Forelimb muscle (tissue), 1 donor: ENCODE results near the gene OR2H1. TPM values are rescaled to one million over a fixed set of nuclear protein-coding genes. Genes with fewer than 3 reads are reported as not detected.
"Not testable (repeated sequence)": the region's sequence is repeated elsewhere in the genome, so short reads cannot be mapped to it uniquely, and the experiment has no call there.

Experiments
- DNase-seq: peaks from one replicate; pipeline ENCODE4 v3.0.0-alpha.2; 2013; ENCODE audit warnings: low read depth
- polyA plus RNA-seq: library from polyadenylated mRNA; unstranded; fragments of 120-200 nt; gene quantifications from one replicate; pipeline ENCODE4 v1.2.1, GENCODE V29; 2013; ENCODE audit not compliant: insufficient read length

OR2H1 gene
- polyA plus RNA-seq: not detected

- DNase-seq: no peak
These were observed at the start of gene OR2H1, which contains the start of gene OR11A1 for GRCh38 chr6:29456971-29457370. OR2H1 (plus strand) TSS chr6:29457155; CDS start chr6:29461770, 4,615 bp downstream. OR11A1 (minus strand) TSS chr6:29457071; CDS start chr6:29427641, 29,430 bp downstream.

DNA sequence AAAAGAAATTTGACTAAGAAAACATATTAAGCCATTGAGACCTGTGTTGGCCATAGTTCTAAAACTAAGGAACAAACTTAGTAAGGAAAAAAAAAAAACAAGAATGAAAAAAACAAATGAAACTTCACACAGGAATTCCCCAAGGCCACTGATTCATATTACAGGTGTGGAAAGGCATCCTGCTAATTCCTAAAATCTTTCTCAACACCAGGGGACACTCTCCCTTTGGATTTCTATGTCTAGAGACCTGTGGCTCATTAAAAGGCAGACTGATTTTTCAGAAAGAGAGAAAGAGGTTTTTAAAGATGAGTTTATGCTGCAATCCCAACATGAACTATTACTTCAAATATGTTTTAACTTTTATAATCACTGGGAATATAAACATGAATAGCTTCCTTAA lies 42.4 kb upstream of the OR2H1 start, which contains the start of gene OR12D1:
TSS of gene OR12D1 (plus strand) at position 341 of the 400 bp plus-strand sequence.
- DNase-seq: no peak

- DNase-seq: no peak
These were observed 37.4 kb upstream of the OR2H1 start for GRCh38 chr6:29419516-29419915.

- no peak for DNase-seq
These were observed 32.8 kb upstream of the OR2H1 start for GRCh38 chr6:29424168-29424567.

DNA sequence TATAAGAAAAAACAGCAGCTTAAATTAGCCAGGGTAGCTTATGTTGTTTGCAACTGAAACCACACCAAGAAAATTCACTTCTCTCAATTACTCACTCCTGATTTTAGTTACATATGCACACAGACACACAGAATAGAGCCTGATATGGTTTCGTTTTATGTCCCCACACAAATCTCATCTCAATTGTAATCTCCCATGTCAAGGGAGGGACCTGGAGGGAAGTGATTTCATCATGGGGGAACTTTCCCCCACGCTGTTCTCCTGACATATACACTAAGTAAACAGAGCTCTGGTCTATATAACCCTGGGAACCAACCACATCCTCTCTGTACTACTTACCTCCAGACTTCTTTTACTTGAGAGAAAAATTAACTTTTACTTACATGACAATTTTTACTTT lies 32.4 kb upstream of the OR2H1 start:
- DNase-seq: no peak

DNA sequence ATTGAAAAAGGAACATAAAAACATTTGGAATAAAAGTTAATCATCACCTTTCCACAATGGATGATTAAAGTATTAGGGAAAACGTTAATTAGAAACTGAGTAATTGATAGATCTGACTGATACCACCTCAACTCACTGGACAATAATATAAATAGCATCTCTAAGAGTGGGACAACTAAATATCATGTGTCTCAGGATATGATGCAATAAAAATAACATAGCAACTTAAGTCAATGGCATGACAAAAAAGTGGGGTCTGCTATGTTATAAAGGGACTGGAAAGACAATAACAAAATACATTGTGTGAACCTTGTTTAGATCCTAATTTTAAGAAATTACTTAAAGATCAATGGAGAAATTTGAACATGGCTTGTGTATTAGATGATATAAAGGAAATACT lies 31.9 kb upstream of the OR2H1 start:
- DNase-seq: no peak

GRCh38 chr6:29426654-29427053 lies 30.3 kb upstream of the OR2H1 start:
- DNase-seq: no peak

- DNase-seq: not testable (repeated sequence)
These were observed 20.2 kb upstream of the OR2H1 start for GRCh38 chr6:29436730-29437129.

DNA sequence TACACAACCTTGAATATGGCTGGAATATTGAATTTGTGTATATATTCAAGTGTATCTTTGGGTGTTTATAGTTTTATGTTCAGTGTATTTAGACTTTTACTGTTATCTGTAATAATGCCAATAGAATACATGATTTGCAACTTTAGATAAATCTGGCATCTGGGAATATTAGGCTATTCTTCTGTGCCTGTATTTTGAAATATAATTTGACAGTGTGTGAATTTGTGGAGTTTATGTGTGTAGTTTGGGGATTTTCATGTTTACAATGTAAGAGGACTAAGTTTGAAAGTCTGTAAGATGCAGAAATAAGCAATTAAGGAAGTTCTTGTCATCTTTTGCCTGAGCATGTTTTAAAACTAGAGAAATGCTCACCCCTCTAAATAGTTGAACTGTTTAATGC lies 17.9 kb upstream of the OR2H1 start, which contains the start of gene OR10C1:
TSS of gene OR10C1 (plus strand) at position 301 of the 400 bp plus-strand sequence. CDS start 710 bp downstream, outside the sequence.
- no peak for DNase-seq

DNA sequence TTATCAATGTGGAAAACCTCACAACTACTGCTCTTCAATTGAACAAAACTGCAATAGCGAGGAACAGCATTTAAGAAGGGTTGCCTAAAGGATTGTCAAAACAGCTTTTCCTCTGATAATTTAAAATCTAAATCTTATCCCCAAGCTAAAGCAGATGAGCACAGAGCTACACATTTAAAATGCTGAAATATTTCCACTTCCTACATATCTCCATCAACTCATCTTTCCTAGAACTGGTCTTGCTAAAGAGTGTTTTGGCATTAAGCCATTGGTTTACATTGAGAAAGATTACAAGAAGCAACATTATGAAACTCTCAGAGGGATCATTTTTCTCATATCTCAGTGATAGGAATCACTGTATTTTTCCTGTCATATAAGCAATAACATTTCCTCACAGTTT lies 14.2 kb upstream of the OR2H1 start:
- DNase-seq: no peak

GRCh38 chr6:29444031-29444430 lies 12.9 kb upstream of the OR2H1 start:
- not testable (repeated sequence) for DNase-seq

- DNase-seq: no peak
These were observed 9.3 kb upstream of the OR2H1 start for GRCh38 chr6:29447670-29448069.

GRCh38 chr6:29451471-29452193 lies 5.3 kb upstream of the OR2H1 start:
- no peak for DNase-seq

DNA sequence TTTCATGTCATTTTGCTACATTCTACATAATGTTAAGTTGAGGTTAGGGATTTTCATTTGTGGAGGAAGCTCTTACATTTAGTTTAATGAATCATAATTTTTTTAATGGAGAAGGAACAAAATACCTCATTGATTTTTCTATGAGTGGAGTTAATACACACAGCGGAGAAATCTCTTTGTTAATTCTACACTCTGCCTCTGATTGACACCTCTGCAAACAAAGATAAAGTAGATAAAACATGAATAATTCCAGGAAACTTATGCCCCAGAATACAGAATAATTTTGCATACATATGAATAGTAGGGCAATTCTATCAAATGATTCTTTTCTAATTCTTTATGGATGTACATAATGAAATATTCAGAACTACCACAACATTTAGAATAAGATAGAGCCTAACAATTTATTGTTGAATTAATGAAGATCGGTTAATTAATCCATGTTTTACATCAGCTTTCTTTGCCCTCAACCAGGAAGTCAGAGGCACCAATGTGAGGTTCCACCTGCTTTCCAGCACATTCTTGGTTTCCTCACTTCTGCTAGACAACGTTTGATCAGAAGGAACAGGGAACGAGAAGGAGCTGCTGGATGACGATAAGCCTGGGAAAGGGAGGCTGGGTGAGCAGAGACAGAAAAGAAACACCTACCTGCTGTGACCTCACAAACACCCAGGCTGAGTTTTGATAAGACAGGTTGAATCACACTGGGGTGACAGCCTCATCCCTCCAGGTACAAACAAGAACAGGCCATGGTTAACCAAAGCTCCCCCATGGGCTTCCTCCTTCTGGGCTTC lies 4.3 kb downstream of the OR2H1 start:
- no peak for DNase-seq

GRCh38 chr6:29462022-29462421 lies 5.1 kb downstream of the OR2H1 start:
- no peak for DNase-seq

- DNase-seq: no peak
These were observed 8.3 kb downstream of the OR2H1 start for GRCh38 chr6:29465279-29465678.

- DNase-seq: no peak
These were observed 8.8 kb downstream of the OR2H1 start for GRCh38 chr6:29465801-29466200.

DNA sequence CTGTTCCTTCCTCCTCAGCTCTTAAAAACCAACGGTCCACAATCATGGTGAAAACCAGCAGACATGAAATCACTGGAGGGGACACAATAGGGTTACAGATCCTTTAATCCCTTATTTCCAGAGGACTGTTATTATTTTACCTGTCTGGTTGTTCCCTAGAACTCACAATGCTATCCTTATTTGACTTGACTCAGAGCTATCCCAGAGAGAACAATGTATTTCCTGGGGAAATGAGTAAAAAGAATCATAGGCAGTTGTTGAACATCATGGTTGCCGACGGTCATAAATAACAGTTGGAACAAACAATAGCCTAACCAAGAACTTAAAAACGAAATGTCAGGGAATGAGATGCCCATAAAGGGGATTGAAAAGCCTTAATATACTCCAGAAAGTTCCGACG lies 9.3 kb downstream of the OR2H1 start:
- no peak for DNase-seq

- no peak for DNase-seq
These were observed 18.0 kb downstream of the OR2H1 start for GRCh38 chr6:29474996-29475395.

DNA sequence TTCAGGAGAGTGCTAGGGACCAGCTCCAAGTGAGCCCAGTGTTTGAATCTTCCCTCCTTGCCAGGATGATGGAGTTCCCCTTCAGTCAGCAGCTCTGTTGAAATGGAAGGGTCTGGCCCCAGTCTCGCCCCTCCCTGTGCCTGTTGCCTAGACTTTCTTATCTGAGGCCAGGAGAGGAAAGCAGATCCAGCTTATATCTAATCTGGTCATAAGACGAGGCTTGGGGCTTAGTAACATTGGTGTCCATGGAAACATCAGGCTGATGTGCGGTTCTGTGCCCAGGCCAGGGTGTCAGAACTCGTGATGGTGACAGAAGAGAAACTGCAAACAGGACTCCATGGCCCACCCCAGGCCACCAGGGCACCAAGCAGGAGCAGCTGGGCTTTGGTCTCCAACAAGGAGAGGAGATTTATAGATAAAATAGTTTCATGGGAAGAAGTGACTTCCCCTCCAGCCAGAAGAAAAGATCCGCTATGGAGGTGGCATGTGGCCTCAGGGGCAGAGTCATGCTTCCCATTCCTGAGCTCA lies 21.0 kb downstream of the OR2H1 start:
- no peak for DNase-seq

GRCh38 chr6:29478740-29479139 lies 21.8 kb downstream of the OR2H1 start:
- no peak for DNase-seq

DNA sequence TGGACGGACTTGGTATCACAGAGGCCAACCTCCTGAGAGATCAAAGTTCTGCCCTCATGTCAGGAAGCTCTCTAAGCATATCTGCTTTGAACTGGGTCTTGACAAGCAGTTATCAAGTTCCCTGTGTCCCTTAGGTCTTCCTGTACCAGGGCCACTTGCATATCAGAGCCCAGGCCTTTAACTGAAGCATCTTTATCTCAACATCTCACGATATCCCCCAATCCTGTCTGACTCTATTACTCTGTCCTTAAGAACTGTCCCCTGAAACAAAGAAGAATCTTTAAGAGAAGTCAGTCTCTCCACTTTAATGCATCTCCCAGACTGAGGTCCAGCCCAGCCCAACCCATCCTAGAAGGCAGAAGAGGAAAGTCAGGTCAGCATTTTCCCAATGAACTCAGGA lies 22.6 kb downstream of the OR2H1 start:
- DNase-seq: no peak

GRCh38 chr6:29483186-29483585 lies 26.2 kb downstream of the OR2H1 start:
- no peak for DNase-seq
